Skeletal muscle tissue (tissue), 4 donors: ENCODE measurements around the gene PMPCA. TPM values are rescaled to one million over a fixed set of nuclear protein-coding genes. Genes with fewer than 3 reads are reported as not detected.
"Not testable (repeated sequence)": the region's sequence is repeated elsewhere in the genome, so short reads cannot be mapped to it uniquely, and the experiment has no call there.

Experiments used
- H3K27ac ChIP-seq: one replicate; pipeline ENCODE4 v1.7.0; 2013; ENCODE audit warnings: mild to moderate bottlenecking, low read depth, low read length, inconsistent platforms
- H3K27me3 ChIP-seq, 3 donors: one replicate each; pipeline ENCODE4 v1.7.0; 2013; ENCODE audit warnings: low read length in 3 of 3; ENCODE audit not compliant: control insufficient read depth in 3 of 3, insufficient read depth in 3 of 3
- H3K36me3 ChIP-seq, 3 donors: one replicate each; pipeline ENCODE4 v1.7.0; 2013; ENCODE audit warnings: low read length in 3 of 3; ENCODE audit not compliant: control insufficient read depth in 3 of 3, insufficient read depth in 3 of 3
- H3K4me1 ChIP-seq, 3 donors: one replicate each; pipeline ENCODE4 v1.7.0; 2013; ENCODE audit warnings: low read length in 3 of 3, mild to moderate bottlenecking in 3 of 3; ENCODE audit not compliant: control insufficient read depth in 3 of 3, insufficient read depth in 3 of 3
- H3K4me3 ChIP-seq, 3 donors: one replicate each; pipeline ENCODE4 v1.7.0; 2013; ENCODE audit warnings: low read length in 3 of 3
- H3K9ac ChIP-seq, 3 donors: one replicate each; pipeline ENCODE4 v1.7.0; 2013; ENCODE audit warnings: low read length in 3 of 3, mild to moderate bottlenecking in 3 of 3, moderate library complexity in 2 of 3, low read depth in 1 of 3
- H3K9me3 ChIP-seq, 3 donors: one replicate each; pipeline ENCODE4 v1.7.0; 2013; ENCODE audit warnings: low read length in 3 of 3; ENCODE audit not compliant: control insufficient read depth in 3 of 3
- total RNA-seq: library from RNA; depleted of rRNA; stranded (reverse); fragments of >200 nt; gene quantifications from one replicate; pipeline ENCODE4 v1.2.3, GENCODE V29; 2014
- donor health status: Osteomylitis.

The PMPCA gene
- total RNA-seq, 1 donor from 2014 or later, result 30.3 TPM

GRCh38 chr9:136423432-136424146, 13.1 kb downstream of the PMPCA start:
- H3K4me1 ChIP-seq, result no peaks in the 10 kb centered on the region
- H3K4me3 ChIP-seq, result no peak overlapping the region
- peaks cover 49 to 59% (median 53%) of the 10 kb centered on the region in 3 donors for H3K36me3 ChIP-seq
- H3K9ac ChIP-seq, result no peak overlapping the region
- H3K9me3 ChIP-seq, result no peaks in the 10 kb centered on the region
- no peak overlapping the region for H3K27ac ChIP-seq
- H3K27me3 ChIP-seq, result no peaks in the 10 kb centered on the region

- Histone ChIP-seq H3K36me3 (peaks cover 49 to 55% (median 51%) of the 10 kb centered on the region in 3 donors), H3K27me3 (no peaks in the 10 kb centered on the region), H3K4me1 (no peaks in the 10 kb centered on the region), H3K27ac (no peak overlapping the region), H3K9ac (no peak overlapping the region), H3K9me3 (no peaks in the 10 kb centered on the region), H3K4me3 (no peak overlapping the region)
Observed at GRCh38 chr9:136424750-136425362, 14.4 kb downstream of the PMPCA start.

GRCh38 chr9:136425367-136425766, 14.9 kb downstream of the PMPCA start:
- not testable (repeated sequence) for H3K9ac ChIP-seq, H3K27me3 ChIP-seq, H3K9me3 ChIP-seq, H3K4me3 ChIP-seq, H3K27ac ChIP-seq, H3K4me1 ChIP-seq
- peaks cover 54 to 56% (median 56%) of the 10 kb centered on the region in 3 donors for H3K36me3 ChIP-seq

GRCh38 chr9:136426787-136427186, 16.3 kb downstream of the PMPCA start:
- H3K4me3 ChIP-seq, result no peak overlapping the region
- H3K4me1 ChIP-seq, result no peaks in the 10 kb centered on the region
- H3K36me3 ChIP-seq, result peaks cover 50 to 55% (median 52%) of the 10 kb centered on the region in 3 donors
- no peak overlapping the region for H3K27ac ChIP-seq
- H3K9ac ChIP-seq, result no peak overlapping the region
- H3K27me3 ChIP-seq, result no peaks in the 10 kb centered on the region
- H3K9me3 ChIP-seq, result no peaks in the 10 kb centered on the region

GRCh38 chr9:136429075-136429628, 18.7 kb downstream of the PMPCA start:
- Histone ChIP-seq H3K4me1 (no peaks in the 10 kb centered on the region), H3K4me3 (no peak overlapping the region), H3K36me3 (peaks cover 30 to 42% (median 35%) of the 10 kb centered on the region in 3 donors), H3K27ac (no peak overlapping the region), H3K9me3 (no peaks in the 10 kb centered on the region), H3K27me3 (no peaks in the 10 kb centered on the region), H3K9ac (no peak overlapping the region)

- H3K36me3 ChIP-seq, result peaks cover 23 to 36% (median 29%) of the 10 kb centered on the region in 3 donors
- no peaks in the 10 kb centered on the region for H3K9me3 ChIP-seq
- no peaks in the 10 kb centered on the region for H3K27me3 ChIP-seq
- H3K9ac ChIP-seq, result no peak overlapping the region
- no peak overlapping the region for H3K27ac ChIP-seq
- no peak overlapping the region for H3K4me3 ChIP-seq
- H3K4me1 ChIP-seq, result no peaks in the 10 kb centered on the region
Observed at GRCh38 chr9:136429683-136430491, 19.4 kb downstream of the PMPCA start.

GRCh38 chr9:136430588-136431234, 20.3 kb downstream of the PMPCA start:
- Histone ChIP-seq H3K4me1 (no peaks in the 10 kb centered on the region), H3K27ac (no peak overlapping the region), H3K36me3 (peaks cover 22 to 35% (median 30%) of the 10 kb centered on the region in 3 donors), H3K4me3 (no peak overlapping the region), H3K9ac (no peak overlapping the region), H3K27me3 (no peaks in the 10 kb centered on the region), H3K9me3 (no peaks in the 10 kb centered on the region)

GRCh38 chr9:136431782-136432350, 21.4 kb downstream of the PMPCA start:
- no peaks in the 10 kb centered on the region for H3K9me3 ChIP-seq
- H3K9ac ChIP-seq, result no peak overlapping the region
- H3K4me3 ChIP-seq, result no peak overlapping the region
- peaks cover 19 to 35% (median 32%) of the 10 kb centered on the region in 3 donors for H3K36me3 ChIP-seq
- H3K4me1 ChIP-seq, result peaks cover under 1 to 4% (median 2%) of the 10 kb centered on the region in 3 donors
- H3K27ac ChIP-seq, result no peak overlapping the region
- H3K27me3 ChIP-seq, result no peaks in the 10 kb centered on the region

- Histone ChIP-seq H3K4me1 (peaks cover 7 to 11% (median 9%) of the 10 kb centered on the region in 3 donors), H3K27ac (no peak overlapping the region), H3K27me3 (no peaks in the 10 kb centered on the region), H3K9ac (no peak overlapping the region), H3K36me3 (peaks cover 19 to 37% (median 30%) of the 10 kb centered on the region in 3 donors), H3K9me3 (no peaks in the 10 kb centered on the region), H3K4me3 (no peak overlapping the region)
Observed at GRCh38 chr9:136432591-136432990, 22.1 kb downstream of the PMPCA start.
